Sigmoid colon (tissue), 7 donors: ENCODE data around the gene RHBG. TPM values are rescaled to one million over a fixed set of nuclear protein-coding genes. Genes with fewer than 3 reads are reported as not detected.

Source experiments
- DNase-seq: peaks from one replicate; pipeline ENCODE4 v3.0.0-alpha.2; 2019
- H3K27ac ChIP-seq, 4 donors: fragments of 200-600 bp; sonication (generic); one replicate each; pipeline ENCODE4 v1.5.1; 2016 to 2019; ENCODE audit warnings: mild to moderate bottlenecking in 1 of 4
- H3K27me3 ChIP-seq, 3 donors: fragments of 200-600 bp; sonication (generic); one replicate each; pipeline ENCODE4 v1.5.1; 2019; ENCODE audit warnings: mild to moderate bottlenecking in 1 of 3
- H3K36me3 ChIP-seq, 4 donors: fragments of 200-600 bp; sonication (generic); one replicate each; pipeline ENCODE4 v1.5.1; 2016 to 2019
- H3K4me1 ChIP-seq, 4 donors: fragments of 200-600 bp; sonication (generic); one replicate each; pipeline ENCODE4 v1.5.1; 2017 to 2019
- H3K4me3 ChIP-seq, 4 donors: fragments of 200-600 bp; sonication (generic); one replicate each; pipeline ENCODE4 v1.5.1; 2017 to 2019; ENCODE audit warnings: mild to moderate bottlenecking in 2 of 4, moderate library complexity in 1 of 4
- H3K9me3 ChIP-seq, 4 donors: fragments of 200-600 bp in 3 of 4; sonication (generic) in 3 of 4; one replicate each; pipeline versions ENCODE4 v1.5.1 to v1.6.1; 2013 to 2019
- EP300 ChIP-seq, 4 donors: sonication (generic); formaldehyde crosslinking; IDR thresholded peaks; one replicate each; pipeline ENCODE4 v1.6.1; 2017; ENCODE audit warnings: antibody characterized with exemption in 4 of 4
- POLR2A ChIP-seq, 2 donors: fragments of 450-650 bp; IDR thresholded peaks; one replicate each; pipeline ENCODE4 v1.6.1; 2016; ENCODE audit warnings: antibody characterized with exemption in 2 of 2, mild to moderate bottlenecking in 2 of 2, moderate library complexity in 2 of 2
- POLR2AphosphoS5 ChIP-seq, 4 donors: sonication (generic); formaldehyde crosslinking; IDR thresholded peaks; one replicate each; pipeline ENCODE4 v1.6.1; 2017; ENCODE audit warnings: antibody characterized with exemption in 4 of 4
- WGBS, 2 donors: extraction: QIAGEN DNeasy Blood & Tissue Kit; methylation state at CpG; one replicate each; pipeline ENCODE4 v1.1.7; 2013; 5-methylcytosine and 5-hydroxymethylcytosine counted together
- intact Hi-C: fragments of 100-400 bp; cut with DNase I; formaldehyde crosslinking; loops from one replicate; pipeline ENCODE4 v1.15.1; 2023
- polyA plus RNA-seq, 3 donors: library from polyadenylated mRNA; stranded (reverse); fragments of 200-250 nt; gene quantifications; one replicate each; pipeline ENCODE4 v1.2.3, GENCODE V29; 2013
- total RNA-seq, 4 donors: library from RNA; depleted of rRNA; stranded (reverse); fragments of >200 nt; gene quantifications; one replicate each; pipeline ENCODE4 v1.1.0, GENCODE V29; 2016
- TF ChIP-seq, protein P1 (sequence below), 4 experiments: fragments of 450-650 bp in 3 of 4; fragments of 200-600 bp in 1 of 4; IDR thresholded peaks; one replicate each; pipeline ENCODE4 v1.5.1; 2016 to 2019; ENCODE audit warnings: antibody characterized with exemption in 4 of 4, mild to moderate bottlenecking in 3 of 4, moderate library complexity in 2 of 4
- donor health status: healthy with polysubstance abuse.
- donor health status: Bipolar disorder and iron deficiency.
- donor health status: healthy.

Gene RHBG
- total and polyA plus RNA-seq, 7 donors: not detected

DNA sequence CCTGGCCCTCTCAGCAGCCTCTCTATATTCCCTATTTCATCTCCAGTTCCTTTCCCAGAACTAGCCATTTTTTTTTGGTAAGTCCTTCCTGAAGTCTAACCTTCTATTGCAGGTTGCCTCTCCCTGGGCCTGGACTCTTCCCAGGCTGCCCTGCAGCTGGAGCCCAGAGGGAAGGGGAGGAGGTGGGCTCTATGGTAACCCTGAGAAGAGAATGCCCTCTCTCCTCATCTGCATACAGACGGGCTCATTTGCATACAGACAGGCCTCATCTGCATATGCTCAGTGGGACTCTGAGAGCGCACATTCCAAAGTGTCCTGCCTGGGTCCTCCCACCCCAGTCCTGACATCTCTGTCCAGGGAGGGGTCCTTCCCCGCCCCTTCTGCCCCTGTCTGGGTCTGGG, 32.7 kb downstream of the RHBG start:
- Histone ChIP-seq H3K27ac (no peak overlapping the region), H3K4me1 (no peaks in the 10 kb centered on the region), H3K27me3 (peaks cover 2 to 53% (median 3%) of the 10 kb centered on the region in 3 donors), H3K4me3 (no peak overlapping the region), H3K9me3 (no peaks in the 10 kb centered on the region), H3K36me3 (no peaks in the 10 kb centered on the region)
- DNase-seq: no peak
- intact Hi-C loops: no loop called here
- TF ChIP-seq EP300 (IDR thresholded peaks at IDR 0.05) (no peak), POLR2AphosphoS5 (IDR thresholded peaks at IDR 0.05) (no peak), POLR2A (IDR thresholded peaks at IDR 0.05) (no peak)
- TF ChIP-seq, protein P1, sequence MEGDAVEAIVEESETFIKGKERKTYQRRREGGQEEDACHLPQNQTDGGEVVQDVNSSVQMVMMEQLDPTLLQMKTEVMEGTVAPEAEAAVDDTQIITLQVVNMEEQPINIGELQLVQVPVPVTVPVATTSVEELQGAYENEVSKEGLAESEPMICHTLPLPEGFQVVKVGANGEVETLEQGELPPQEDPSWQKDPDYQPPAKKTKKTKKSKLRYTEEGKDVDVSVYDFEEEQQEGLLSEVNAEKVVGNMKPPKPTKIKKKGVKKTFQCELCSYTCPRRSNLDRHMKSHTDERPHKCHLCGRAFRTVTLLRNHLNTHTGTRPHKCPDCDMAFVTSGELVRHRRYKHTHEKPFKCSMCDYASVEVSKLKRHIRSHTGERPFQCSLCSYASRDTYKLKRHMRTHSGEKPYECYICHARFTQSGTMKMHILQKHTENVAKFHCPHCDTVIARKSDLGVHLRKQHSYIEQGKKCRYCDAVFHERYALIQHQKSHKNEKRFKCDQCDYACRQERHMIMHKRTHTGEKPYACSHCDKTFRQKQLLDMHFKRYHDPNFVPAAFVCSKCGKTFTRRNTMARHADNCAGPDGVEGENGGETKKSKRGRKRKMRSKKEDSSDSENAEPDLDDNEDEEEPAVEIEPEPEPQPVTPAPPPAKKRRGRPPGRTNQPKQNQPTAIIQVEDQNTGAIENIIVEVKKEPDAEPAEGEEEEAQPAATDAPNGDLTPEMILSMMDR (IDR thresholded peaks at IDR 0.05): no peak
- 54 to 65% methylated on average over 3 of the region's 3 CpGs for WGBS, 2 donors

DNA sequence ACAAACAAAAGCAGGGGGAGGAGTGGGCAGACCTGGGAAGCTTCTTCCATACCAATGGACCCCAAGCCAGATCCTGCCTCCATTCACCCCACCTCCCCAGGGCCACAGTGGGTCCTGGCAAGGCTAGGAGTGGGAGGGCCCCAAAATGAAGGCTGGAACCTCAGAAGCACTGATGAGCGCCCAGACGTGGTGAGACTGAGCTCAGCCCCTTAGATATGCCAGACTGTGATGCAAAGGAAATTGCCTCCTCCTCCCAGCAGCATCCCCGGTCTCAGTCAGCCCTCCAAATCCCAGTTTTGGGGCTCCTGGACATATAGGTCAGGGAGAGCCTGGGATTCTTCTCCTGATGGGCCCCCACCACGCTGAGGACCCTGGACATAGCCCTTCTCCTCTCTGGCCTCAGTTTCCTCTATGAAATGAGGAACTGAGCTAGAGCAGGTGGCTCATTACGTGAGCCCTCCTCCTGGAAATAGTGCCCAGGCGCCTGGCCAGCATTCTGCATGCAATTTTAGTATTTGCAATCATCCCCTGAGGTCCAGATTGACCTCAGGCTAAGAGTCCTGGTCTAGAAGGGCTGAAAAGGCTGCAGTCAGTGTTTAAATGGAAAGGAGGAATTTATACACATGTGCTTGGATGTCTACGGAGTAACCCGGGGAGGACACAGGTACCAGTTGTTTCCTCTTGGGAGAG, 33.5 kb downstream of the RHBG start:
- H3K27me3 ChIP-seq: peaks cover 3 to 61% (median 10%) of the 10 kb centered on the region in 3 donors
- H3K27ac ChIP-seq: no peak overlapping the region
- TF ChIP-seq, protein P1 (IDR thresholded peaks at IDR 0.05): no peak
- TF ChIP-seq EP300 (IDR thresholded peaks at IDR 0.05) (no peak), POLR2A (IDR thresholded peaks at IDR 0.05) (no peak), POLR2AphosphoS5 (IDR thresholded peaks at IDR 0.05) (no peak)
- H3K9me3 ChIP-seq: no peaks in the 10 kb centered on the region
- H3K36me3 ChIP-seq: no peaks in the 10 kb centered on the region
- no peaks in the 10 kb centered on the region for H3K4me1 ChIP-seq
- WGBS, 2 donors: 35 to 45% methylated on average over 8 of the region's 8 CpGs
- no peak for DNase-seq
- intact Hi-C loops: no loop called here
- H3K4me3 ChIP-seq: no peak overlapping the region

DNA sequence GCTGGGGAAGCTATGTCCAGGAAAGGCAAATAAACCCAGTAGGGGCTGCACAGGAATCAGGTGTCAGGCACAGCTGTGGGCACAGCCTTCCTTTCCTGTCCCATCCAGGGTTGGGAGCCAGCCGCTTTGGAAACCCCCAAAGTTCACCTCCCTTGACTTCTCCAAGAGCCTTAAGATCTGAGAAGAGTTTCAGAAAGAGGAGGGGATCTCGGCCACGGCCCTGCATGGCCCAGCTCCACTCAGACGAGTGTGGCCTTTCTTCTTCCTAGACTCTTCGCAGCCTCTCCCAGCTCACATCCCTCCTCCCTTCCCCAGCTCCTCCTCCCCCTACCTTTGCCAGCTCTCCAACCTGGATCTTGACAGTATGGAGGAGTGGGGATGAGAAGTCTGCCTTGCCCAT, 36.7 kb downstream of the RHBG start:
- intact Hi-C loops: no loop called here
- H3K27ac ChIP-seq: no peak overlapping the region

GRCh38 chr1:156406251-156406650, 37.2 kb downstream of the RHBG start:
- Histone ChIP-seq H3K9me3 (no peaks in the 10 kb centered on the region), H3K4me1 (no peaks in the 10 kb centered on the region), H3K27ac (no peak overlapping the region), H3K27me3 (peaks cover 3 to 80% (median 26%) of the 10 kb centered on the region in 3 donors), H3K4me3 (no peak overlapping the region), H3K36me3 (no peaks in the 10 kb centered on the region)
- TF ChIP-seq EP300 (IDR thresholded peaks at IDR 0.05): no peak
- TF ChIP-seq, protein P1 (IDR thresholded peaks at IDR 0.05): no peak
- TF ChIP-seq POLR2AphosphoS5 (IDR thresholded peaks at IDR 0.05): no peak
- no peak for TF ChIP-seq POLR2A (IDR thresholded peaks at IDR 0.05)
- DNase-seq: no peak
- intact Hi-C loops: no loop called here
- 45 to 50% methylated on average over 6 of the region's 6 CpGs for WGBS, 2 donors

More for the DNA sequence above, 36.7 kb downstream of the RHBG start:
- H3K36me3 ChIP-seq: no peaks in the 10 kb centered on the region
- DNase-seq: no peak
- no peaks in the 10 kb centered on the region for H3K9me3 ChIP-seq
- no peak overlapping the region for H3K4me3 ChIP-seq
- TF ChIP-seq EP300 (IDR thresholded peaks at IDR 0.05): no peak
- TF ChIP-seq, protein P1 (IDR thresholded peaks at IDR 0.05): no peak
- TF ChIP-seq POLR2AphosphoS5 (IDR thresholded peaks at IDR 0.05): no peak
- TF ChIP-seq POLR2A (IDR thresholded peaks at IDR 0.05): no peak
- peaks cover 3 to 86% (median 26%) of the 10 kb centered on the region in 3 donors for H3K27me3 ChIP-seq
- WGBS, 2 donors: 63 to 65% methylated on average over 5 of the region's 5 CpGs
- H3K4me1 ChIP-seq: no peaks in the 10 kb centered on the region
